Kidney epithelial cell (primary cell): Measurements from ENCODE around the gene GDAP1L1. TPM values are rescaled to one million over a fixed set of nuclear protein-coding genes. Genes with fewer than 3 reads are reported as not detected.

Experiments
- DNase-seq: peaks from one replicate; pipeline ENCODE4 v3.0.0-alpha.2; 2010; ENCODE audit warnings: low read depth
- H3K27me3 ChIP-seq: 2 replicates; pipeline ENCODE4 v1.6.0; 2011; ENCODE audit warnings: low read length; ENCODE audit not compliant: control insufficient read depth, insufficient read depth
- H3K36me3 ChIP-seq: 2 replicates; pipeline ENCODE4 v1.5.1; 2011; ENCODE audit warnings: low read length; ENCODE audit not compliant: control insufficient read depth, insufficient read depth
- H3K4me3 ChIP-seq: 2 replicates; pipeline ENCODE4 v1.5.1; 2011; ENCODE audit warnings: low read depth, mild to moderate bottlenecking, control low read depth, low read length
- total RNA-seq: library from RNA; depleted of rRNA; stranded (reverse); fragments of >200 nt; gene quantifications from 2 replicates; pipeline ENCODE4 v1.2.3, GENCODE V29; 2015
- TF ChIP-seq, protein P1 (sequence below): IDR thresholded peaks from 2 replicates; pipeline ENCODE4 v1.5.1; 2011; ENCODE audit warnings: mild to moderate bottlenecking, moderate library complexity, low read length, control low read depth, inconsistent platforms; ENCODE audit not compliant: insufficient read depth, poor library complexity, severe bottlenecking

Gene GDAP1L1
- total RNA-seq, 1 donor from 2014 or later, result not detected

DNA sequence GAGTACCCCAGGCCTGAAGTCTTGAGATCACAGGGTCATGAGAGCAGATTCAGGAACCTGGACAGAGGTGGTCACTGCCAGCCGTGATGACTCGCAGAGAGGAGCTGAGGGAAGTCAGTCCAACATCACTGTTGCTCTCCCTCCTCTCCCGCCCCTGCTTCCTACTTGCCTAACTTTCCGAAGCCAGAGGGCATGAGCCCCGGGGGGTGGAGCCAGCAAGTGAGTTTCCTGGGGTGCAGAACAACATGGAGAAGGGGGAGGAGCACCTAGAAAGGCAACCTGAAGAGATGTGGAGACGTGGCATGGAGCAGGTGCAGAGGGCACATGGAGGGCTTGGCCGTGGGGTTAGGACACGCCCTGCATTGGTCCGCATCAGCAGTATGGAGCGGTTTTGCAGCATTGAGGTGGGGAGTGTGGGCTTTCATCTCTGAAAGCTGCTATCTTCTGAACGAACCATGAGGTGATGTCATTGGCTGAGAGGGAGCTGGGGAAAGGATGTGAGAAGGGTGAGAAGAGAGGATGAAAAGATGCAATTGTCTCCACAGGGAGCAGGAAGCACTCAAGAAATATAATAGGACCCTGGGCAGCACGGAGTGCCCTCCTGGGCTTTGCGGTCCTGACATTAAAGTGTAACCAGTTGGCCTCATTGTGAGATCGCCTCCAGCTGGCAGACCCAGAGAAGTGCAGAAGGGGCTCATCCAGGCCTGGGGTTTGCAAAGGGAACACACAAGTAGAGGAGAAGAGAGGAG is 25.0 kb downstream of the GDAP1L1 start:
- DNase-seq, result no peak

DNA sequence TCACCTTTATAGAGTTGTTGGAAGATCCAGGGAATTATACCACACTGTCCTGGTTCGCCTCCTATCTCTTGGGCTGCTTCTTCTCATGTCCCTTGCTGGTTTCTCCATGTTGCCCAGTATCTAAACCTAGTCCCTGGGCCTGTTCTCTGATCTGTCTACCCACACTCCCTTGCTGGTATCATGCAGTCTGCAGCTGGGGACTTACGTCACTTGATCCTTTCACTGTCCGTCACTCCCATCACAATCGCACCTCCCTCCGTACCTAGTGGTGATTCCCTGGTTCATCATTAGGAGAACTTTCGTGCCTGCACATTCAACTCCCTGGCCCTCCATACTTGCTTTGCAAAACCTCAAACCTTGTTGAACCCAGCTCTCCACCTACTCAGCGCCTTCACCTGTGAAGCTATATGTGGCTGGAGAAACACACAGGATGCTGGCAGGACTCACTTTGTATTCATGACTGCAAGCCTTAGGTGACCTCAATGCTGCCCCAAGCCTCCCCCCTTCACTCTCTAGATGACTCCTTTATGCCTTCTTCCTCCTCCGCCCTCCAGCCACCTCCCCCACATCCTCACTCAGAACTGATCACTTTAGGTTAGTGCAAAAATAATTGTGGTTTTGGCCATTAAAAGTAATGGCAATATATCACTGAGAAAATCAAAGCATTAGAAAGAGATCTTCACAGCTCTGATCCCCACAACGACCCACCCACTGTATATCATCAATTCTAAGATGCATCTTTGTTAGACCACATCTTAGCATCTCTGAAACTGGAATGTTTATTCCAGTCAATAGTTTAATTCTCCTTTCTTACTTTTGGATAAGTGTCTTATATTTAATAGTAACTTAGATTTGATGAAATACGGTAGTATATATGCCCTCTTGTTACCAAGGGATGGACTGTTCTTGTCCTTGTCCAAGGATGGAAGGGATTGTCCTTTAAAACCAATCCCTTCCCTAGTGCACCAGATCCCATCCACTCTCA is 26.4 kb downstream of the GDAP1L1 start:
- H3K27me3 ChIP-seq, result peaks cover 2% of the 10 kb centered on the region
- no peaks in the 10 kb centered on the region for H3K36me3 ChIP-seq
- TF ChIP-seq, protein P1, sequence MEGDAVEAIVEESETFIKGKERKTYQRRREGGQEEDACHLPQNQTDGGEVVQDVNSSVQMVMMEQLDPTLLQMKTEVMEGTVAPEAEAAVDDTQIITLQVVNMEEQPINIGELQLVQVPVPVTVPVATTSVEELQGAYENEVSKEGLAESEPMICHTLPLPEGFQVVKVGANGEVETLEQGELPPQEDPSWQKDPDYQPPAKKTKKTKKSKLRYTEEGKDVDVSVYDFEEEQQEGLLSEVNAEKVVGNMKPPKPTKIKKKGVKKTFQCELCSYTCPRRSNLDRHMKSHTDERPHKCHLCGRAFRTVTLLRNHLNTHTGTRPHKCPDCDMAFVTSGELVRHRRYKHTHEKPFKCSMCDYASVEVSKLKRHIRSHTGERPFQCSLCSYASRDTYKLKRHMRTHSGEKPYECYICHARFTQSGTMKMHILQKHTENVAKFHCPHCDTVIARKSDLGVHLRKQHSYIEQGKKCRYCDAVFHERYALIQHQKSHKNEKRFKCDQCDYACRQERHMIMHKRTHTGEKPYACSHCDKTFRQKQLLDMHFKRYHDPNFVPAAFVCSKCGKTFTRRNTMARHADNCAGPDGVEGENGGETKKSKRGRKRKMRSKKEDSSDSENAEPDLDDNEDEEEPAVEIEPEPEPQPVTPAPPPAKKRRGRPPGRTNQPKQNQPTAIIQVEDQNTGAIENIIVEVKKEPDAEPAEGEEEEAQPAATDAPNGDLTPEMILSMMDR, result no peak
- DNase-seq, result no peak
- no peak overlapping the region for H3K4me3 ChIP-seq

More for the DNA sequence above, 25.0 kb downstream of the GDAP1L1 start:
- TF ChIP-seq, protein P1, result peak; percentile 27
- Histone ChIP-seq H3K4me3 (no peak overlapping the region), H3K36me3 (no peaks in the 10 kb centered on the region), H3K27me3 (peaks cover 2% of the 10 kb centered on the region)

DNA sequence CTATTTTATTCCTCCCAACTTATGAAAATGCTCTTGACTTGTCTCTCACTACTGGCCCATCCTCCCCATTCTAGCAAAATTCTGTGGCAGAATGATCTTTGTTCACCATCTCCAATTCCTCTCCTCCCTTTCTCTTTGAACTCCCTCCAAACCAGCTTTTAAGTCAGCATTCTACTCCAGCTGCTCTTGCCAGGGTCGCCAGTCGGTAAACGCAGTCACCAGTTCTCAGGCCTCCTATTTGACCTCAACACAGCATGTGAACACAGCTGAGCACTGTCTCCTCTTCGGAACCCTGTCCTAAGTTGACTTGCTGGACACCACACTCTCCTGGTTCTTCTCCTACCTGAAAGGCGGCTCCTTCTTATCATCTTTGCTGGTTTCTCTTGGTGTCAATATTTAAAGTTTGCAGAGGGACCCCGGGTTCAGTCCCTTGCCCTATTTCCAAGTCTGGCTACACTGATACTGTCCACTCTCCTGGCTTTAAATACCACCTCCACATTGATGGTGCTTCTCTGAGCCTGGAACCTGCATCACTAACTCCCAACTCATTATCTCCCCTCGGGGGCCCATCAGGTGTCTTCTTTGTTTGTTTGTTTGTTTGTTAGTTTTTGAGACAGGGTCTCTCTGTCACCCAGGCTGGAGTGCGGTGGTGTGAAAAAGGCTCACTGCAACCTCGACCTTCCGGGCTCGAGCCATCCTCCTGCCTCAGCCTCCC is 27.4 kb downstream of the GDAP1L1 start:
- TF ChIP-seq, protein P1, result no peak
- no peak for DNase-seq

DNA sequence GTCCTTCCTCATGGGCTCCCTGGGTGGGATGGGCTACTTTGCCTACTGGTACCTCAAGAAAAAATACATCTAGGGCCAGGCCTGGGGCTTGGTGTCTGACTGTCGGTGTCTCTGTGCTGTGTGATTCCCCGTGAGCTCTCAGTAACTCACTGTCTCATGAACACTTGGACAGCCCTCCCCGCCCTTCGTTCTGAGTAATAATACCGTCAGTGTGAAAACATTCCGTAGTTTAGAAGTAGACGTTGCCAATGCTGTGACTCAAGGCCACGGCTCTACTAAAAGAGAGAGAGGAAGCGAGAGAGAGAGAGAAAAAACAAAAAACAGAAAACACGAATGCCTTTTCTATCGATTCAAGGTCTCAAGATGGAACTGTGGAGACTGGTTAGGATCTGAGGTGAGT is 32.1 kb downstream of the GDAP1L1 start:
- Histone ChIP-seq H3K27me3 (no peaks in the 10 kb centered on the region), H3K36me3 (no peaks in the 10 kb centered on the region), H3K4me3 (no peak overlapping the region)
- TF ChIP-seq, protein P1, result no peak
- no peak for DNase-seq

More for the DNA sequence above, 27.4 kb downstream of the GDAP1L1 start:
- Histone ChIP-seq H3K36me3 (no peaks in the 10 kb centered on the region), H3K27me3 (peaks cover 2% of the 10 kb centered on the region), H3K4me3 (no peak overlapping the region)

DNA sequence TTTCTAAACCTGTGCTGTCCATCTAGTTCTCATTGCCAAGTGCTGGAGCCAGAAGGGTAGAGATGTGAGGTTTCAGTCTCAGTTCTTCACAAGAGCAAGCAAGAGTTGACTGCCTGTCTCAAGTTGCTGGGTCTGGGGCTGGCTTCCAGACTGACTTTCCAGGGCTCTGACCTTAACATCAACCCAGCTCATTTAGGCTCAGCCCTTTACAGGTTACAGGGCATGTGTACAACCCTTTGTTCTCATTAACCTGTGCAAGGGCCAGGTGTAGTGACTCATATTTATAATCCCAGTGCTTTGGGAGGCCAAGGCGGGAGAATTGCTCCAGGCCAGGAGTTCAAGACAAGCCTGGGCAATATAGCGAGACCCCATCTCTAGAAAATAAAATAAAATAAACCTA is 33.3 kb downstream of the GDAP1L1 start:
- Histone ChIP-seq H3K36me3 (no peaks in the 10 kb centered on the region), H3K27me3 (no peaks in the 10 kb centered on the region), H3K4me3 (no peak overlapping the region)
- TF ChIP-seq, protein P1, result no peak
- DNase-seq, result no peak
